ENCODE results near the gene XRRA1.
"Not testable (repeated sequence)": the region's sequence is repeated elsewhere in the genome, so short reads cannot be mapped to it uniquely, and the experiment has no call there.

XRRA1 gene

DNA sequence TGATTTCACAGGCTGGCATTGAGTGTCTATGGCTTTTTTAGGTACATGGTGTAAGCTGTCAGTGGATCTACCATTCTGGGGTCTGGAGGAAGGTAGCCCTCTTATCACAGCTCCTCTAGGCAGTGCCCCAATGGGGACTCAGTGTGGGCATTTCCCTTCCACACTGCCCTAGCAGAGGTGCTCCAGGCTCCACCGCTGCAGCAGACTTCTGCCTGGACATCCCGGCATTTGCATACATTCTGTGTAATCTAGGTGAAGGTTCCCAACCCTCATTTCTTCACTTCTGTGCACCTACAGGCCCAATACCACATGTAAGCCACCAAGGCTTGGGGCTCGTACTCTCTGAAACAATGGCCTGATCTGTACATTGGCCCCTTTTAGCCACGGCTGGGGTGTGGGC is 122.0 kb downstream of the XRRA1 start:
- DNase-seq (ENCODE audit: low read depth): no peak

DNA sequence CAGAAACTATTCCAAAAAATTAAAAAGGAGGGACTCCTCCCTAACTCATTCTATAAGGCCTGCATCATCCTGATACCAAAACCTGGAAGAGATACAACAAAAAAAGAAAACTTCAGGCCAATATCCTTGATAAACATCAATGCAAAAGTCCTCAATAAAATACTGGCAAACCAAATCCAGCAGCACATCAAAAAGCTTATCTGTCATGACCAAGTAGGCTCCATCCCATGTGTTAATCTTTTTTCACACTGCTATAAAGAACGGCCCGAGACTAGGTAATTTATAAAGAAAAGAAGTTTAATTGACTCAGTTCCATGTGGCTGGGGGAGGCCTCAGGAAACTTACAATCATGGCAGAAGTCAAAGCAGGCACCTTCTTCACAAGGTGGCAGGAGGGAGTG is 123.3 kb downstream of the XRRA1 start:
- DNase-seq (ENCODE audit: low read depth): not testable (repeated sequence)

DNA sequence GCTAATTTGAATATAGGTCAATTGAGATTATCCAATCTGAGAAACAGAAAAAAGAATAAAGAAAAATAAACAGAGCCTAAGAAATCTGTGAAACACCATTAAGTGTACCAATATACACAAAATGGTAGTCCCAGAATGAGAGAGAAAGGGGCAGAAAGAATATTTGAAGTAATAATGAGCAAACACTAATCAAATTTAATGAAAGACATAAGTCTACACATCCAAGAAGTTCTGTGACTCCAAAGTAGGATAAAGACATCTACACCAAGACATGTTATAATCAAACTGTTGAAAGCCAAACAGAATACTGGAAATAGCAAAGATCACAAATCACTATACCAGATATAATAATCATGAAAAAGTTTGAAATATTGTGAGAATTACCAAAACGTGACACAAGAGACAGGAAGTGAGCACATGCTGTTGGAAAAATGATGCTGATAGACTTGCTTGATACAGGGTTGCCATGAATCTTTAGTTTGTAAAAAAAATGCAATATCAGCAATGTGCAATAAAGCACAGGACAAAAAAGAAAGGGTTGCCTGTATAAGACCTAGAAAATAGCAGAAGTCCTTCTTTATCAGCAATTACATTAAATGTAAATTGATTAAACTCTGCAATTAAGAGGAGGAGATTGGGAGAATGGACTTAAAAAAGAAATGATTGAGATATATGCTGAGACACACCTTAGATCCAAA is 124.5 kb downstream of the XRRA1 start:
- no peak for DNase-seq (ENCODE audit: low read depth)

DNA sequence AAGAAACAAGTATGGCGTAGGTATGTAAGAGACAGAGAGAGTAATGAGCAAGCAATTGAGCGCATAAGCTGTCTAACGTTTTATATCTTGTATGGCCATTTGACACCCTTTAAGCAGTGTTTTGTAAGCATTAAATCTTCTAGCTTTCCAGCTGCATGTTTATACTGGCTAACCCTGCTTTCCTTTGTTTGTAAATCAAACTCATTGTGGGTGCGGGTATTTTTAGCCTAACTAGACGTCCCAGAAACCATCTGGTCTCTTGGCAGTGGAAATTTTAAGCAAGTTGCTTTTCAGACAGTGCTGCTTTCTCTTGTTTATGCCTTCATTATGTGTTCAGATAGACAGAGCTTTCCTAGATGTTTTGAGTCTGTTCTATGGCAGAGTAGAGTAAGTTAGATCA is 126.7 kb downstream of the XRRA1 start:
- no peak for DNase-seq (ENCODE audit: low read depth)

DNA sequence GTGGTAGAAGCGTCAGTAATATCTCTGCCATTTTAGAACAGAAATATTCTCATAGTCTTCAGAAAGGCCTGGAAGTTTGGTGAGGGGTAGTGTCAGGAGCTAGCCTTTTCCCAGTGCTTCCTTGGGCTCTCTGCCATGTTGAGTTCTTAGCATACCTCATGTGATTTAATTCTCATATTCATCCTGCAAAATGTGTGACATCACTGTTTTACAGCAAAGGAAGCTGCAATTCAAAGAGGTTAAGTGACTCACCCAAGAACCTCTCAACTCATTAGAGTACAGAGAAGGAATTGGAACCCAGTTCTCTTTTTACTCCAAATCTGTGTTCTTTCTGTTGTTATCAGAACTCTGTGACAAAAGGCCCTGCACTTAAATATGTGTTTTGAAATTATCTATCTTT is 128.1 kb downstream of the XRRA1 start:
- DNase-seq (ENCODE audit: low read depth): no peak

DNA sequence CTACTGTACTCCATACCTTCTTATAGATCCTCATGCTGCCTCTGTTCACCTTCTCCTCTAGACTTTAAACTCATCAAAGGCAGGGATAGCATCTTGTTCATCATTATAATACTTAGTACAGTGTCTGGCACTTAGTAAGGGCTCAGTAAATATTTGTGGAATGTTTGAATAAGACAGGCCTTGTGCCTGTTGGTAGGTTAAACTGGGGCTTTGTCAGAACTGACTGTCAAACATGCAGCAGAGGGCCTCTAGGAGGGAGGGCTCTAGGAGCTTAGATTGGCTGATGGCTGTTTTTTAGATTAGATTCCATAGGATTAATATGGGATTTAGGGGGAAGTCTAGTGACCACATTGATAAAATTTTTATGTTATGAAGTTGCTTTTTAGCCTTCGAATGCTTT is 129.5 kb downstream of the XRRA1 start:
- no peak for DNase-seq (ENCODE audit: low read depth)

DNA sequence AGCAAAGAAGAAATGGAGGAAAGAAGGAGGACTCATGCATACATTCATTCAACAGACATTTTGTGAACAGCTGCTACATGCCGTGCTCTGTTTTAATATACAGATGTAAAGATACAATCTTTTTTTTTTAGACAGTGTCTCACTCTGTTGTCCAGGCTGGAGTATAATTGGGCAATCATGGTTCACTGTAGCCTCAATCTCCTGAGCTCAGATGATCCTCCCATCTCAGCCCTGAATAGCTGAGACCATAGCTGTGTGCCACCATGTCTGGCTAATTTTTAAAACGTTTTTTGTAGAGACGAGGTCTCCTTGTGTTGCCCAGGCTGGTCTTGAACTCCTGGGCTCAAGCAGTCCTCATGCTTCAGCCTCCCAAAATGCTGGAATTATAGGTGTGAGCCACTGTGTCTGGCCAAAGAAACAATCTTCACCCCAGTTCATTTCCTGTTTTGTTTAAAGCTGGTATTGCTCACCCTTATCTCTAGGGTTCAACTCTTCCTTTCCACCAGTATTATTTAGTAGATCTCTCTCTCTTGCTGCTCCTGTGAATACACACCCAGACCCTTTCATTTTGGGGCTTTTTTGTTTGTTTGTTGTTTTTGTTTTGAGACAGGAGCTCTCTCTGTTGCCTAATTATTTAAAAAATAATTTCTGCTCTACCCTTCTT is 130.5 kb downstream of the XRRA1 start:
- no peak for DNase-seq (ENCODE audit: low read depth)

DNA sequence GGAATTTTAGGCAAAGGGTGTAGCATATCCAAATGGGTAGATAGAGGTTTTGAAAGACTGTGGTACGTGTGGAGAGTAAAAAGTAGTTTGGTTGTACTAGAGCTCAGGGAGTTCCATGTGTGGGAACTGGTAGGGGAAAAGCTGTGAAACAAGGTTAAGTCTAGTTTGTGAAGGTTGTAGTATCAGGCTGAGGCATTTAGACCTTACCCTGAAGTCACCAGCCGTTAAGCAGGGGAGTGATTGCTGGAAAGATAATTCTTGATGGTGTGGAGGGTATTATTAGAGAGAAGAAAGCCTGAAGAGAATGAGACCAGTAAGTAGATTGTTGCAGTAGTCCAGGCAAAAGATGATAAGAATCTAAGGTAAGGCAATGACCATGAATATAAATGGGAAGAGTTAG is 132.2 kb downstream of the XRRA1 start:
- DNase-seq (ENCODE audit: low read depth): no peak

DNA sequence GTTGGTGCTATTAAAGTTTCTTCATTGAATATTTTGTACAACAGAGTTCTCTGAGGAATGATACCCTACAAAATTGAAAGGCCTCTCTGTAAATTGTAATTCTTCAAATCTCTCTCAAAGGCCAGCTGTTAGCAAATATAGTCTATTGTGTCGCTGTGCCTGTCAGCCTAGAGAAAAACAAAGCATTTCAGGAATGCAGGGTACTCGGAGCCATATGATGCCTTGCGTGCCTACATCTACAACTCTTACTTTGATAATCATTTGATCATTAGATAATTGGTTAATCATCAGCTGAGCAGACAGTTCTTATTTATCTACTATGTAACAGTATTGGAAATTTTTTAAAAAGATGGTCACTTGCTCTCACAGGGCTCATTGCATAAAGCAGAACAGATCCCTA is 132.9 kb downstream of the XRRA1 start:
- DNase-seq (ENCODE audit: low read depth): no peak

DNA sequence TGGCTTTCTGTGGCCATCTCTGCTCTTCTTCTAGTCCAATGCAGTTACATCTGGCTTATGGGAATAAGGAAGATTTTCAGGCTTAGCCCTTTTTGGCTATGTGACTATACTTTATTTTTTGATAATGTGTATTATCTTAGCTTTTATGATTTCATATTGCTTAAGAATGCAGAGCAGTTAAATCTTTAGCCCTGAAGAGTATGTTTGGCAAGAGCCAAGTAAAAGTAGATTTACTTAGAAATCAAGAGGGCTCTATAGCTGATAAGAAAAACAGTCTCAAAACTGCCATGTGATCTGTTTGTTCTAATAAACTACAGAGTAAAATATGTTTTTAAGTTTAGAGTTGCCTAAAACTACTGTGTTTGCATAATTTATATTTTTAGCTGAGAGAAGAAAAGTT is 139.1 kb downstream of the XRRA1 start:
- no peak for DNase-seq (ENCODE audit: low read depth)

DNA sequence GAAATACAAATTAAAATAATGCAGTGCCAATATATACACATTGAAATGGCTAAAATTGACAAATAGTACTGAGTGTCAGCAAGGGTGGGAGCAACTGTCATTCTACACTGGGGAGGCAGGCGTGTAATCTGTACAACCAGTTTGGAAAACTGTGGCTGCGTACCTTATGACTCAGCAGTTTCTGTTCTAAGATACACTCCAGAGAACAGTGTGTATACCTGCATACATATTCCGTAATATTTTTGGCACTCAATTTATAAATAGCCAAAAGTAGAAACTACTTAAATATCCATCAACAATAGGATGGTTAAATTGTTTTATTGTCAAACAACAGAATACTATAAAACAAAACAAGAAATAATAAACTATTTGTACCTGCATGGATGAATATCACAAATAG is 142.6 kb downstream of the XRRA1 start:
- no peak for DNase-seq (ENCODE audit: low read depth)

DNA sequence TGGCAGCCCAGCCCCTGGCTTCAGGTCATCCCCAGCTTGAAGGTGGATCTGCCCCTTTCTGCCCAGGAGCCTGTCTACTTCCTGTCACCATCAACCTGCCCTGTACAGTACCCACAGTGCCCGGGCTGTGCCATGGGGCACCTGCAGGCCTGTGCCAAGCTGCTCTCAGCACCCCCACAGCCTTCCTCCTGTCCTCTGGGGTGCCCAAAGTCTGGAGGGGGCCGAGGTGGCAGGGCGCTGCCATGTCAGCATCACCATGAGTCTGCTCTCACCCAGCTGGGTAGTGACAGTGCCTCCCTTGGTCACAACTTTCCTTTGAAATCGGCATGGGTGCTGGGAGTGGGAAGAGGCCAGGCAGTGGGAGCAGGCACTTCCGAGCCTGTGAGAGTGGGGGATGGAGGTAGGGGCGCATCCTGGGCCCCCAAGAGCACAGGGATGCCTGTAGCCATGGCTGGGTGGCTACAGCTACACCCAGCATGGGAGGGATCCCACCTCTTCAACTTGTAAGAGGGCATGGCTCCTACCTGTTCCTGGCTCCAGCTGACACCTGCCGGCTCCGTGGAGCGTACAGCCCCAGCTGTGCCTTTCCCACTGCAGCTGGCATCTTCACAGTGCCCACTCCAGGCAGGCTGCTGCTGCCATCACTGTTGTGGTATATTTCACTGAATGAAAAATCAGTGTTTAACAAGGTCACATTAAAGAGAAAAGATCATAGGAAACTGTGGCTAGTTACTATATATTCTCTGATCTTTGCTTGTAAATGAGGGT is 157.4 kb downstream of the XRRA1 start:
- no peak for DNase-seq (ENCODE audit: low read depth)

All from activated T-cell treated with anti-CD3 and anti-CD28 coated beads for 24 hours (primary cell).